SK-N-MC (cell line): ENCODE measurements around the gene MYCBPAP.

Experiments
- EZH2 ChIP-seq: fragments of 200-600 bp; sonication (generic); IDR thresholded peaks from one replicate; pipeline ENCODE4 v1.6.1; 2017; ENCODE audit warnings: antibody characterized with exemption
- FOXP2 ChIP-seq: optimal IDR thresholded peaks from 2 replicates; pipeline ENCODE3; 2011; ENCODE audit warnings: mild to moderate bottlenecking, moderate library complexity; ENCODE audit not compliant: insufficient read depth; ENCODE audit errors: extremely low read length, control extremely low read depth

- no peak for TF ChIP-seq EZH2
- TF ChIP-seq FOXP2 = no peak
These were observed 64.3 kb downstream of the MYCBPAP start for GRCh38 chr17:50572541-50572940.
